ENCODE data around the gene BRMS1.
"Not testable (repeated sequence)": the region's sequence is repeated elsewhere in the genome, so short reads cannot be mapped to it uniquely, and the experiment has no call there.

DNA sequence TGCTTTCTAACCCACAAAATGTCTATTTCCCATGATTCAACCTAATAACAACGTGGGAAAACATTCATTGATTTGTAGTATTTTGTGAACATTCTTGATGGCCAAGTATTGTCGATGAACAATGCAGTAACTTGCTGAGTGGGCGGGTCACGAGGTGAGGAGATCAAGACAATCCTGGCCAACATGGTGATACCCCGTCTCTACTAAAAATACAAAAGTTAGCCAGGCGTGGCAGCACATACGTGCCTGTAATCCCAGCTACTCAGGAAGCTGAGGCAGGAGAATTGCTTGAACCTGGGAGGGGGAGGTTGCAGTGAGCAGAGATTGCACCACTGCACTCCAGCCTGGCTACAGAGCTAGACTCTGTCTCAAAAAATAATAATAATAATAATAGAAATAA, 35.4 kb upstream of the BRMS1 start:
- TF ChIP-seq, protein P1, sequence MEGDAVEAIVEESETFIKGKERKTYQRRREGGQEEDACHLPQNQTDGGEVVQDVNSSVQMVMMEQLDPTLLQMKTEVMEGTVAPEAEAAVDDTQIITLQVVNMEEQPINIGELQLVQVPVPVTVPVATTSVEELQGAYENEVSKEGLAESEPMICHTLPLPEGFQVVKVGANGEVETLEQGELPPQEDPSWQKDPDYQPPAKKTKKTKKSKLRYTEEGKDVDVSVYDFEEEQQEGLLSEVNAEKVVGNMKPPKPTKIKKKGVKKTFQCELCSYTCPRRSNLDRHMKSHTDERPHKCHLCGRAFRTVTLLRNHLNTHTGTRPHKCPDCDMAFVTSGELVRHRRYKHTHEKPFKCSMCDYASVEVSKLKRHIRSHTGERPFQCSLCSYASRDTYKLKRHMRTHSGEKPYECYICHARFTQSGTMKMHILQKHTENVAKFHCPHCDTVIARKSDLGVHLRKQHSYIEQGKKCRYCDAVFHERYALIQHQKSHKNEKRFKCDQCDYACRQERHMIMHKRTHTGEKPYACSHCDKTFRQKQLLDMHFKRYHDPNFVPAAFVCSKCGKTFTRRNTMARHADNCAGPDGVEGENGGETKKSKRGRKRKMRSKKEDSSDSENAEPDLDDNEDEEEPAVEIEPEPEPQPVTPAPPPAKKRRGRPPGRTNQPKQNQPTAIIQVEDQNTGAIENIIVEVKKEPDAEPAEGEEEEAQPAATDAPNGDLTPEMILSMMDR (IDR thresholded peaks at IDR 0.05; ENCODE audit: low read depth, low read length, missing input control): not testable (repeated sequence)
- TF ChIP-seq GABPA (IDR thresholded peaks at IDR 0.05 in 1 of 2, conservative IDR thresholded peaks at IDR 0.05 in 1 of 2); RAD21 (IDR thresholded peaks at IDR 0.05); RXRA (IDR thresholded peaks at IDR 0.05); JUND (IDR thresholded peaks at IDR 0.05); FOXA1 (IDR thresholded peaks at IDR 0.05); YY1 (IDR thresholded peaks at IDR 0.05); HNF4A (conservative IDR thresholded peaks at IDR 0.05); TAF1 (conservative IDR thresholded peaks at IDR 0.05); EGR1 (IDR thresholded peaks at IDR 0.05; ENCODE audit: low read depth in 2 of 2); SP1 (IDR thresholded peaks at IDR 0.05): not testable (repeated sequence)
- TF ChIP-seq, protein P2, sequence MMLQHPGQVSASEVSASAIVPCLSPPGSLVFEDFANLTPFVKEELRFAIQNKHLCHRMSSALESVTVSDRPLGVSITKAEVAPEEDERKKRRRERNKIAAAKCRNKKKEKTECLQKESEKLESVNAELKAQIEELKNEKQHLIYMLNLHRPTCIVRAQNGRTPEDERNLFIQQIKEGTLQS (IDR thresholded peaks at IDR 0.05): not testable (repeated sequence)
- TF ChIP-seq, protein P3, sequence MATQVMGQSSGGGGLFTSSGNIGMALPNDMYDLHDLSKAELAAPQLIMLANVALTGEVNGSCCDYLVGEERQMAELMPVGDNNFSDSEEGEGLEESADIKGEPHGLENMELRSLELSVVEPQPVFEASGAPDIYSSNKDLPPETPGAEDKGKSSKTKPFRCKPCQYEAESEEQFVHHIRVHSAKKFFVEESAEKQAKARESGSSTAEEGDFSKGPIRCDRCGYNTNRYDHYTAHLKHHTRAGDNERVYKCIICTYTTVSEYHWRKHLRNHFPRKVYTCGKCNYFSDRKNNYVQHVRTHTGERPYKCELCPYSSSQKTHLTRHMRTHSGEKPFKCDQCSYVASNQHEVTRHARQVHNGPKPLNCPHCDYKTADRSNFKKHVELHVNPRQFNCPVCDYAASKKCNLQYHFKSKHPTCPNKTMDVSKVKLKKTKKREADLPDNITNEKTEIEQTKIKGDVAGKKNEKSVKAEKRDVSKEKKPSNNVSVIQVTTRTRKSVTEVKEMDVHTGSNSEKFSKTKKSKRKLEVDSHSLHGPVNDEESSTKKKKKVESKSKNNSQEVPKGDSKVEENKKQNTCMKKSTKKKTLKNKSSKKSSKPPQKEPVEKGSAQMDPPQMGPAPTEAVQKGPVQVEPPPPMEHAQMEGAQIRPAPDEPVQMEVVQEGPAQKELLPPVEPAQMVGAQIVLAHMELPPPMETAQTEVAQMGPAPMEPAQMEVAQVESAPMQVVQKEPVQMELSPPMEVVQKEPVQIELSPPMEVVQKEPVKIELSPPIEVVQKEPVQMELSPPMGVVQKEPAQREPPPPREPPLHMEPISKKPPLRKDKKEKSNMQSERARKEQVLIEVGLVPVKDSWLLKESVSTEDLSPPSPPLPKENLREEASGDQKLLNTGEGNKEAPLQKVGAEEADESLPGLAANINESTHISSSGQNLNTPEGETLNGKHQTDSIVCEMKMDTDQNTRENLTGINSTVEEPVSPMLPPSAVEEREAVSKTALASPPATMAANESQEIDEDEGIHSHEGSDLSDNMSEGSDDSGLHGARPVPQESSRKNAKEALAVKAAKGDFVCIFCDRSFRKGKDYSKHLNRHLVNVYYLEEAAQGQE (IDR thresholded peaks at IDR 0.05): not testable (repeated sequence)
